Measurements from ENCODE around the gene NT5C.

- TF ChIP-seq SP1 (IDR thresholded peaks at IDR 0.05; ENCODE audit: low read depth) (no peak), EZH2 (IDR thresholded peaks at IDR 0.05) (no peak), CEBPB (IDR thresholded peaks at IDR 0.05; ENCODE audit: low read depth) (no peak), ZNF274 (IDR thresholded peaks at IDR 0.05; ENCODE audit: low read depth, low read length) (no peak), YY1 (IDR thresholded peaks at IDR 0.05; ENCODE audit: extremely low read depth, insufficient replicate concordance, low read depth, low read length) (no peak), SRF (IDR thresholded peaks at IDR 0.05; ENCODE audit: low read depth) (no peak), RAD21 (IDR thresholded peaks at IDR 0.05; ENCODE audit: low read depth) (no peak), EZH2phosphoT487 (IDR thresholded peaks at IDR 0.05; ENCODE audit: borderline replicate concordance) (no peak), MAX (IDR thresholded peaks at IDR 0.05) (no peak)
- TF ChIP-seq, protein P1, sequence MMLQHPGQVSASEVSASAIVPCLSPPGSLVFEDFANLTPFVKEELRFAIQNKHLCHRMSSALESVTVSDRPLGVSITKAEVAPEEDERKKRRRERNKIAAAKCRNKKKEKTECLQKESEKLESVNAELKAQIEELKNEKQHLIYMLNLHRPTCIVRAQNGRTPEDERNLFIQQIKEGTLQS (IDR thresholded peaks at IDR 0.05): no peak
- TF ChIP-seq, protein P2, sequence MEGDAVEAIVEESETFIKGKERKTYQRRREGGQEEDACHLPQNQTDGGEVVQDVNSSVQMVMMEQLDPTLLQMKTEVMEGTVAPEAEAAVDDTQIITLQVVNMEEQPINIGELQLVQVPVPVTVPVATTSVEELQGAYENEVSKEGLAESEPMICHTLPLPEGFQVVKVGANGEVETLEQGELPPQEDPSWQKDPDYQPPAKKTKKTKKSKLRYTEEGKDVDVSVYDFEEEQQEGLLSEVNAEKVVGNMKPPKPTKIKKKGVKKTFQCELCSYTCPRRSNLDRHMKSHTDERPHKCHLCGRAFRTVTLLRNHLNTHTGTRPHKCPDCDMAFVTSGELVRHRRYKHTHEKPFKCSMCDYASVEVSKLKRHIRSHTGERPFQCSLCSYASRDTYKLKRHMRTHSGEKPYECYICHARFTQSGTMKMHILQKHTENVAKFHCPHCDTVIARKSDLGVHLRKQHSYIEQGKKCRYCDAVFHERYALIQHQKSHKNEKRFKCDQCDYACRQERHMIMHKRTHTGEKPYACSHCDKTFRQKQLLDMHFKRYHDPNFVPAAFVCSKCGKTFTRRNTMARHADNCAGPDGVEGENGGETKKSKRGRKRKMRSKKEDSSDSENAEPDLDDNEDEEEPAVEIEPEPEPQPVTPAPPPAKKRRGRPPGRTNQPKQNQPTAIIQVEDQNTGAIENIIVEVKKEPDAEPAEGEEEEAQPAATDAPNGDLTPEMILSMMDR (IDR thresholded peaks at IDR 0.05 in 2 of 3, conservative IDR thresholded peaks at IDR 0.05 in 1 of 3; ENCODE audit: borderline replicate concordance in 1 of 3, insufficient read depth in 1 of 3, low read depth in 2 of 3, low read length in 2 of 3): no peak
Measured at GRCh38 chr17:75126954-75127353, 4.6 kb downstream of the NT5C start.

All from HCT116 (cell line).